ENCODE data around the gene SEMA5A.

DNA sequence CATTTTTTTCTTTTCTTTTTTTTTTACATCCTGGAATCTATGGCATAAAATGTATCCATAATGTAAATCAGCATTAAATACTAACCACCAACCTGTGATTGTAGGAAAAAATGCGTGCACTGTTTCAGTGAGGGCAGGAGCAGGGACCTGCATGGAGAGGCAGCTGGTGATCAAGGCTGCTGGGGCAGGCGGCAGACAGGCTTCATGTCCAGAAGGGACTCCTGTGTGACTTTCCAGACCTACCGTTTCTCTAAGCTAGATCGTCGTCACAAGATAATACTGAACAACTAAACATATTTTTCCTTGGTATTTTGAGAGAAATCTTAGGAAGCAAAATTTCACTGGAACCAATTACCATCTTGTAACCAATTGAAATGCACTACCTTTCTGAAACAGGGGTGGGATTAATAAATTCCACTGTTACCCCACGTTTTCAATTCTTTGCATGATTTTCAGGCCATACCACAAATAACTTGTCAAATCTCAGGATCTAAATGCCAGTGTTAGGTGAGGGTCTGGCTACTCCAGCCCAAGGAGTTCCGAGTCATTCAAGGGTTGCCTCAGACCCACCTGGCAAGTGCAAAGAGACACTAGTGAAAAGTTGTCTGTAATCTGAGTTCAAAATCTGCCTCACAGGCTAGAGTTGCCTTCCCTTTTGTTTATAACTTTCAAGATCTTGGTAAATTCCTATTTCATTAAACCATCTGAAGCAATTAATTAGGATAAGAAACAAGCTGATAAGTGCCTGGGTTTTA, 198.2 kb downstream of the SEMA5A start:
- TF ChIP-seq, protein P1, sequence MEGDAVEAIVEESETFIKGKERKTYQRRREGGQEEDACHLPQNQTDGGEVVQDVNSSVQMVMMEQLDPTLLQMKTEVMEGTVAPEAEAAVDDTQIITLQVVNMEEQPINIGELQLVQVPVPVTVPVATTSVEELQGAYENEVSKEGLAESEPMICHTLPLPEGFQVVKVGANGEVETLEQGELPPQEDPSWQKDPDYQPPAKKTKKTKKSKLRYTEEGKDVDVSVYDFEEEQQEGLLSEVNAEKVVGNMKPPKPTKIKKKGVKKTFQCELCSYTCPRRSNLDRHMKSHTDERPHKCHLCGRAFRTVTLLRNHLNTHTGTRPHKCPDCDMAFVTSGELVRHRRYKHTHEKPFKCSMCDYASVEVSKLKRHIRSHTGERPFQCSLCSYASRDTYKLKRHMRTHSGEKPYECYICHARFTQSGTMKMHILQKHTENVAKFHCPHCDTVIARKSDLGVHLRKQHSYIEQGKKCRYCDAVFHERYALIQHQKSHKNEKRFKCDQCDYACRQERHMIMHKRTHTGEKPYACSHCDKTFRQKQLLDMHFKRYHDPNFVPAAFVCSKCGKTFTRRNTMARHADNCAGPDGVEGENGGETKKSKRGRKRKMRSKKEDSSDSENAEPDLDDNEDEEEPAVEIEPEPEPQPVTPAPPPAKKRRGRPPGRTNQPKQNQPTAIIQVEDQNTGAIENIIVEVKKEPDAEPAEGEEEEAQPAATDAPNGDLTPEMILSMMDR (IDR thresholded peaks at IDR 0.05; ENCODE audit: insufficient read depth, low read depth, low read length), result no peak
- TF ChIP-seq EZH2 (IDR thresholded peaks at IDR 0.05; ENCODE audit: insufficient read depth, low read length), result no peak

Data from astrocyte (in vitro differentiated cells and primary cell).